GM12878 (cell line): ENCODE measurements around the gene IGF1R. TPM values are rescaled to one million over a fixed set of nuclear protein-coding genes. Genes with fewer than 3 reads are reported as not detected.

Experiments used
- ATAC-seq: fragments of 200-7000 bp; cut with Tn5 transposase; 3 replicates; pipeline ENCODE4 v1.9.1; 2020; ENCODE audit warnings: mild to moderate bottlenecking, moderate library complexity
- BruUV-seq: library from RNA; stranded (reverse); fragments of 400-500 nt; replicated peaks from 2 replicates; lab custom pipeline; 2021; lab: Mats Ljungman, UMichigan
- CTCF ChIA-PET: fragments of 300-600 bp; sonication (Branson Sonifier 250); formaldehyde crosslinking; extraction: SDS; loops from one replicate; lab custom pipeline; 2021; ENCODE audit warnings: inconsistent platforms; lab: Yijun Ruan, JAX
- POLR2A ChIA-PET: fragments of 350-600 bp; formaldehyde crosslinking; extraction: SDS; loops from one replicate; lab custom pipeline; 2021; ENCODE audit warnings: inconsistent platforms; lab: Charles Lee
- RAD21 ChIA-PET: fragments of 300-600 bp; sonication (Branson Sonifier 250); formaldehyde crosslinking; loops from one replicate; lab custom pipeline; 2023; ENCODE audit warnings: antibody characterized with exemption; ENCODE audit not compliant: unreplicated experiment; lab: Charles Lee
- SMC1A ChIA-PET: fragments of 300-600 bp; sonication (Branson Sonifier 250); formaldehyde crosslinking; loops from one replicate; lab custom pipeline; 2023; ENCODE audit not compliant: unreplicated experiment, uncharacterized antibody; lab: Charles Lee
- DNase-seq: peaks from one replicate; pipeline ENCODE4 v3.0.0-alpha.2; 2011; ENCODE audit warnings: low read depth, low spot score
- FAIRE-seq: peaks from 3 replicates; lab custom pipeline; 2011; peaks lifted over from hg19 to GRCh38; lab: Jason Lieb, UNC
- H2AFZ ChIP-seq: 2 replicates; pipeline ENCODE4 v1.6.0; 2011; ENCODE audit warnings: low read depth, low read length, control low read depth; ENCODE audit not compliant: control insufficient read depth
- H3K27ac ChIP-seq: 2 replicates; pipeline ENCODE4 v1.5.1; 2011; ENCODE audit warnings: control low read depth; ENCODE audit not compliant: control insufficient read depth, insufficient read depth
- H3K27me3 ChIP-seq, 2 experiments: replicated peaks in 1 of 2; 2 replicates each; pipeline versions ENCODE4 v1.6.0 to v1.6.1; 2011; ENCODE audit warnings: low read length in 1 of 2; ENCODE audit not compliant: control insufficient read depth in 2 of 2, insufficient read depth in 2 of 2
- H3K36me3 ChIP-seq, 2 experiments: 2 replicates each; pipeline ENCODE4 v1.5.1; 2011; ENCODE audit warnings: low read length in 1 of 2; ENCODE audit not compliant: control insufficient read depth in 2 of 2, insufficient read depth in 2 of 2
- H3K4me1 ChIP-seq: 2 replicates; pipeline ENCODE4 v1.6.1; 2011; ENCODE audit warnings: mild to moderate bottlenecking, low read length, moderate library complexity, mixed read lengths; ENCODE audit not compliant: control insufficient read depth, insufficient read depth
- H3K4me2 ChIP-seq: 2 replicates; pipeline ENCODE4 v1.6.0; 2011; ENCODE audit warnings: control low read depth; ENCODE audit not compliant: control insufficient read depth, insufficient read depth
- H3K4me3 ChIP-seq: fragments of 200-600 bp; sonication (generic); 2 replicates; pipeline ENCODE4 v1.5.1; 2016
- H3K79me2 ChIP-seq: 2 replicates; pipeline ENCODE4 v1.6.0; 2011; ENCODE audit warnings: low read length; ENCODE audit not compliant: control insufficient read depth, insufficient read depth
- H3K9ac ChIP-seq: 2 replicates; pipeline ENCODE4 v1.8.0; 2011; ENCODE audit warnings: low read length, control low read depth, mixed read lengths; ENCODE audit not compliant: control insufficient read depth, insufficient read depth
- H3K9me3 ChIP-seq: replicated peaks from 3 replicates; pipeline ENCODE4 v1.5.1; 2011; ENCODE audit warnings: mild to moderate bottlenecking, low read length; ENCODE audit not compliant: control insufficient read depth, insufficient read depth
- H4K20me1 ChIP-seq: 2 replicates; pipeline ENCODE4 v1.6.0; 2011; ENCODE audit not compliant: control insufficient read depth, insufficient read depth
- BACH1 ChIP-seq: fragments of 450-650 bp; IDR thresholded peaks from 2 replicates; pipeline ENCODE4 v1.6.1; 2017; ENCODE audit warnings: mild to moderate bottlenecking, borderline replicate concordance
- CREM ChIP-seq: IDR thresholded peaks from 2 replicates; pipeline ENCODE4 v1.6.1; 2014; ENCODE audit warnings: antibody characterized with exemption, low read depth
- ELK1 ChIP-seq: IDR thresholded peaks from 2 replicates; pipeline ENCODE4 v1.6.1; 2012; ENCODE audit warnings: low read depth, low read length, improper control_type of control experiment
- PBX3 ChIP-seq: IDR thresholded peaks from 2 replicates; pipeline ENCODE4 v1.6.1; 2011; ENCODE audit warnings: mild to moderate bottlenecking, low read depth, low read length, moderate library complexity; ENCODE audit not compliant: insufficient replicate concordance
- PRDM15 ChIP-seq: fragments of 450-650 bp; formaldehyde crosslinking; IDR thresholded peaks from 2 replicates; pipeline ENCODE4 v1.4.0; 2020; ENCODE audit warnings: mild to moderate bottlenecking, moderate library complexity
- RFX5 ChIP-seq: IDR thresholded peaks from 2 replicates; pipeline ENCODE4 v1.6.1; 2011; ENCODE audit warnings: low read depth, low read length, improper control_type of control experiment
- SMAD1 ChIP-seq: fragments of 450-650 bp; IDR thresholded peaks from 2 replicates; pipeline ENCODE4 v1.6.1; 2018; ENCODE audit warnings: mild to moderate bottlenecking, low read depth; ENCODE audit not compliant: partially characterized antibody
- USF2 ChIP-seq: IDR thresholded peaks from 2 replicates; pipeline ENCODE4 v1.6.1; 2011; ENCODE audit warnings: low read depth, low read length, improper control_type of control experiment, borderline replicate concordance
- ZNF592 ChIP-seq: fragments of 450-650 bp; IDR thresholded peaks from 2 replicates; pipeline ENCODE4 v1.6.1; 2017; ENCODE audit warnings: mild to moderate bottlenecking, moderate library complexity
- WGBS: methylation state at CpG from one replicate; pipeline ENCODE4 v1.1.6; 2016; ENCODE audit warnings: low lambda C conversion rate; ENCODE audit not compliant: insufficient replicate concordance, insufficient coverage; ENCODE audit errors: missing lambda C conversion rate; 5-methylcytosine and 5-hydroxymethylcytosine counted together
- in situ Hi-C: fragments of 300-500 bp; cut with MboI; formaldehyde crosslinking; loops from 9 replicates; pipeline ENCODE4 v1.14.3; 2018; ENCODE audit warnings: mixed read lengths
- intact Hi-C: fragments of 100-400 bp; cut with micrococcal nuclease; formaldehyde crosslinking; loops from one replicate; pipeline ENCODE4 v1.14.2; 2022; ENCODE audit not compliant: unreplicated experiment
- polyA plus RNA-seq, 11 experiments: library from polyadenylated mRNA; depleted of rRNA in 4 of 11; unstranded in 6 of 11; stranded (reverse) in 5 of 11; fragments of >200 nt; fragmentation: Nextera tagmentation in 4 of 11; fragmentation: Illumina TruSeq in 1 of 11; extraction: Ambion mirVana in 4 of 11; extraction: Trizol in 1 of 11; gene quantifications; 1 replicate in 1 of 11; 2 replicates in 10 of 11; pipeline versions ENCODE4 v1.2.1 to v1.2.3, GENCODE V29; 2011 to 2016; ENCODE audit warnings: inconsistent platforms in 2 of 11, missing spikeins in 2 of 11, low read depth in 1 of 11
- total RNA-seq, 4 experiments: library from RNA; depleted of rRNA in 3 of 4; stranded (reverse); fragments of >200 nt in 3 of 4; fragmentation: Illumina TruSeq in 1 of 4; extraction: Trizol in 1 of 4; gene quantifications; 2 replicates each; pipeline versions ENCODE4 v1.2.1 to v1.2.3, GENCODE V29; 2013 to 2021

IGF1R gene
- total and polyA plus RNA-seq, 10 of the 15 experiments (the other 5 are each of a cell fraction or from before 2014, with no cell fraction given) = 0.03 to 2.7 (median 0.66) TPM

- POLR2A ChIA-PET = no interaction called here
- WGBS = 52% methylated on average over 7 of the region's 7 CpGs
- no TSS peak for BruUV-seq
- no peaks in the 10 kb centered on the region for H3K36me3 ChIP-seq
- no peak overlapping the region for H3K27ac ChIP-seq
- RAD21 ChIA-PET = no interaction called here
- no peaks in the 10 kb centered on the region for H3K4me1 ChIP-seq
- in situ Hi-C loops (no loop called here), intact Hi-C loops (no loop called here)
- H3K79me2 ChIP-seq = no peaks in the 10 kb centered on the region
- H3K4me2 ChIP-seq = no peak overlapping the region
- DNase-seq (no peak), ATAC-seq (no peak), FAIRE-seq (no peak)
- no peaks in the 10 kb centered on the region for H4K20me1 ChIP-seq
- H3K9me3 ChIP-seq = no peaks in the 10 kb centered on the region
- SMC1A ChIA-PET = no interaction called here
- no peak overlapping the region for H3K4me3 ChIP-seq
- H3K27me3 ChIP-seq = no peaks in the 10 kb centered on the region
- H2AFZ ChIP-seq = no peak overlapping the region
- CTCF ChIA-PET = interaction anchor here (0.9 kb wide), 1 partner anchor 400 kb away, joined by 3 read pairs; no protein-coding TSS in a partner anchor
- no peak overlapping the region for H3K9ac ChIP-seq
- TF ChIP-seq ZNF592 (no peak), PRDM15 (CRISPR knock-in tag) (no peak), CREM (no peak), BACH1 (no peak), USF2 (no peak), ELK1 (no peak), RFX5 (no peak), PBX3 (no peak), SMAD1 (no peak)
These were observed 28.4 kb downstream of the IGF1R start for GRCh38 chr15:98676586-98677270.
